Hepatocyte (in vitro differentiated cells): ENCODE results near the gene KRTAP16-1. TPM values are rescaled to one million over a fixed set of nuclear protein-coding genes. Genes with fewer than 3 reads are reported as not detected.
A peak's percentile ranks its signal among the peaks of the same experiment; 100 is the strongest.

Experiments
- DNase-seq: peaks from one replicate; pipeline ENCODE4 v3.0.0-alpha.2; 2016; ENCODE audit warnings: low spot score
- H2AFZ ChIP-seq: fragments of 200-600 bp; sonication (generic); 2 replicates; pipeline ENCODE4 v1.6.0; 2016; ENCODE audit warnings: antibody characterized with exemption, mild to moderate bottlenecking
- H3K27ac ChIP-seq: fragments of 200-600 bp; sonication (generic); 2 replicates; pipeline ENCODE4 v1.5.1; 2016; ENCODE audit warnings: mild to moderate bottlenecking
- H3K27me3 ChIP-seq: fragments of 200-600 bp; sonication (generic); 2 replicates; pipeline ENCODE4 v1.6.1; 2016
- H3K36me3 ChIP-seq: fragments of 200-600 bp; sonication (generic); replicated peaks from 2 replicates; pipeline ENCODE4 v1.5.1; 2016; ENCODE audit warnings: low read depth; ENCODE audit not compliant: insufficient read depth
- H3K4me1 ChIP-seq: fragments of 200-600 bp; sonication (generic); 2 replicates; pipeline ENCODE4 v1.5.1; 2016; ENCODE audit warnings: mild to moderate bottlenecking, moderate library complexity; ENCODE audit not compliant: insufficient read depth
- H3K4me2 ChIP-seq: fragments of 200-600 bp; sonication (generic); 2 replicates; pipeline ENCODE4 v1.6.0; 2016
- H3K4me3 ChIP-seq: fragments of 200-600 bp; sonication (generic); 2 replicates; pipeline ENCODE4 v1.5.1; 2016; ENCODE audit warnings: mild to moderate bottlenecking
- H3K79me2 ChIP-seq: fragments of 200-600 bp; sonication (generic); 2 replicates; pipeline ENCODE4 v1.6.0; 2017; ENCODE audit warnings: mild to moderate bottlenecking
- H3K9me2 ChIP-seq: fragments of 200-600 bp; sonication (generic); replicated peaks from 2 replicates; pipeline ENCODE4 v1.6.0; 2017; ENCODE audit warnings: mild to moderate bottlenecking; ENCODE audit not compliant: insufficient read depth
- H3K9me3 ChIP-seq: fragments of 200-600 bp; sonication (generic); 2 replicates; pipeline ENCODE4 v1.5.1; 2016; ENCODE audit warnings: low read depth, mild to moderate bottlenecking
- H4K20me1 ChIP-seq: fragments of 200-600 bp; sonication (generic); 2 replicates; pipeline ENCODE4 v1.6.0; 2016; ENCODE audit warnings: mild to moderate bottlenecking; ENCODE audit not compliant: insufficient read depth, poor library complexity, severe bottlenecking
- CTCF ChIP-seq: fragments of 200-600 bp; sonication (generic); IDR thresholded peaks from 2 replicates; pipeline ENCODE4 v1.5.1; 2016; ENCODE audit warnings: antibody characterized with exemption, mild to moderate bottlenecking; ENCODE audit not compliant: poor library complexity
- EZH2 ChIP-seq: fragments of 200-600 bp; sonication (generic); IDR thresholded peaks from 2 replicates; pipeline ENCODE4 v1.6.1; 2016; ENCODE audit warnings: antibody characterized with exemption, mild to moderate bottlenecking, borderline replicate concordance
- EZH2phosphoT487 ChIP-seq: fragments of 200-600 bp; sonication (generic); IDR thresholded peaks from one replicate; pipeline ENCODE4 v1.6.1; 2018; ENCODE audit warnings: antibody characterized with exemption, mild to moderate bottlenecking, low read depth, moderate library complexity; ENCODE audit not compliant: unreplicated experiment, severe bottlenecking
- WGBS: methylation state at CpG from one replicate; pipeline ENCODE4 v1.1.6; 2016; ENCODE audit warnings: low lambda C conversion rate; ENCODE audit errors: missing lambda C conversion rate; 5-methylcytosine and 5-hydroxymethylcytosine counted together
- polyA plus RNA-seq: library from polyadenylated mRNA; unstranded; fragments of >200 nt; fragmentation: Nextera tagmentation; extraction: Ambion mirVana; gene quantifications from 2 replicates; pipeline ENCODE4 v1.2.1, GENCODE V29; 2016
- total RNA-seq: library from RNA; depleted of rRNA; stranded (reverse); fragments of >200 nt; gene quantifications from 2 replicates; pipeline ENCODE4 v1.2.3, GENCODE V29; 2014

KRTAP16-1 gene
- total and polyA plus RNA-seq, 2 experiments from 2014 or later = not detected

- Histone ChIP-seq H3K4me1 (no peaks in the 10 kb centered on the region), H4K20me1 (no peaks in the 10 kb centered on the region), H3K4me3 (no peak overlapping the region), H3K4me2 (no peak overlapping the region), H3K79me2 (no peaks in the 10 kb centered on the region), H3K36me3 (no peaks in the 10 kb centered on the region), H3K27ac (no peak overlapping the region), H3K9me3 (no peaks in the 10 kb centered on the region), H2AFZ (no peak overlapping the region), H3K9me2 (no peaks in the 10 kb centered on the region), H3K27me3 (no peaks in the 10 kb centered on the region)
- TF ChIP-seq CTCF (peak; percentile 61), EZH2phosphoT487 (no peak)
- 53% methylated on average over 13 of the region's 13 CpGs for WGBS
- peak; percentile 72 for DNase-seq
Observed at GRCh38 chr17:41329279-41329948, 20.3 kb upstream of the KRTAP16-1 start.

GRCh38 chr17:41328207-41328606 is 19.1 kb upstream of the KRTAP16-1 start:
- H3K36me3 ChIP-seq = no peaks in the 10 kb centered on the region
- no peaks in the 10 kb centered on the region for H4K20me1 ChIP-seq
- no peaks in the 10 kb centered on the region for H3K79me2 ChIP-seq
- no peak overlapping the region for H3K4me3 ChIP-seq
- H3K9me2 ChIP-seq = no peaks in the 10 kb centered on the region
- H3K27ac ChIP-seq = no peak overlapping the region
- H3K4me2 ChIP-seq = no peak overlapping the region
- 90% methylated on average over 7 of the region's 7 CpGs for WGBS
- no peaks in the 10 kb centered on the region for H3K4me1 ChIP-seq
- DNase-seq = no peak
- no peak overlapping the region for H2AFZ ChIP-seq
- TF ChIP-seq EZH2phosphoT487 = no peak
- no peak for TF ChIP-seq EZH2
- no peak for TF ChIP-seq CTCF
- no peaks in the 10 kb centered on the region for H3K27me3 ChIP-seq
- no peaks in the 10 kb centered on the region for H3K9me3 ChIP-seq

GRCh38 chr17:41327411-41328120 is 18.5 kb upstream of the KRTAP16-1 start:
- Histone ChIP-seq H3K4me2 (no peak overlapping the region), H3K27ac (no peak overlapping the region), H3K4me1 (no peaks in the 10 kb centered on the region), H3K36me3 (no peaks in the 10 kb centered on the region), H3K9me3 (no peaks in the 10 kb centered on the region), H3K79me2 (no peaks in the 10 kb centered on the region), H2AFZ (no peak overlapping the region), H3K27me3 (no peaks in the 10 kb centered on the region), H3K9me2 (no peaks in the 10 kb centered on the region), H3K4me3 (no peak overlapping the region), H4K20me1 (no peaks in the 10 kb centered on the region)
- no peak for DNase-seq
- TF ChIP-seq EZH2 (no peak), CTCF (no peak), EZH2phosphoT487 (no peak)
- 91% methylated on average over 8 of the region's 8 CpGs for WGBS
